ENCODE results near the gene GSG1.

The GSG1 gene

DNA sequence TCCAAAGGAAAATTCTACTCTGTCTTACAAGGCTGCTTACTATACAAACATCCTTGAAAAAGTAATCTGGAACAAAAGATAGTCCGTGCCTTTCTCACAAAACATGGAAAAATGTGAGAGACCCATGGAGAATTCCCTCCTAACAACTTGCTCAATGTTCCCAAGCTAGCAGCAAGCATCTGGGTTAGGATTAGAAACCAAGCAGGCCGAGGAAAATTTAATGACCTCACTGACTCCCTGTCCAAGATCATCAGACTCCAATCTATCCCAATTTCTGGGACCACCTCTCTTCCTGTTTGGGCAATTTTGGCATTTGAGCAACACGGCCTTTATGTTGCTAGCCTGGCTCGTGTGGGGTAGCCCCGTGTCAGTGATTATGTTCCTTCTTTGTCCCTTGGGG, 18.1 kb upstream of the GSG1 start:
- Histone ChIP-seq H3K9me3 (no peaks in the 10 kb centered on the region), H4K20me1 (no peaks in the 10 kb centered on the region), H3K4me3 (no peak overlapping the region), H3K27me3 (no peaks in the 10 kb centered on the region), H3K36me3 (no peaks in the 10 kb centered on the region), H3K4me1 (peaks cover 8% of the 10 kb centered on the region), H3K4me2 (no peak overlapping the region), H3K27ac (no peak overlapping the region), H3K9ac (no peak overlapping the region)
- no peak for TF ChIP-seq Cebpa-rat (IDR thresholded peaks at IDR 0.05)

DNA sequence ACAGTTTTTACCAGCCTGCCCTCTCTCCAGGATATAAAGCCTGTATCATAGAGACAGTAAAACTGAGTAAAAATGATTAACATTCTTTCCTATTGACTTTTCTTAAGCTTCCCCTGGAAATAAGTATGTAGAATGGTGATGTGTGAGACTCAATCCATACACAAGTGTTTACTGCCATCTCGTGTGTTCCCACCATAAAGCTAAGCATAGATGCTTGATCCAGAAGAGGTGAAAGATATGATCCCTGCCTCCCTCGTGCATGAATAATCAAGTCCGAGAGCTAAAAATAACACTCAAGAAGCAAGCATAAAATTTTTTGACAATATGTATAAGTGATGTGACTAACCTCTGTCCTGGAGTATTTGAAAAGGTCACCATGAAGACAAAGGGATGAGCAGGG, 16.9 kb upstream of the GSG1 start:
- H3K27me3 ChIP-seq, result no peaks in the 10 kb centered on the region
- no peaks in the 10 kb centered on the region for H4K20me1 ChIP-seq
- no peak for TF ChIP-seq Cebpa-rat (IDR thresholded peaks at IDR 0.05)
- H3K36me3 ChIP-seq, result no peaks in the 10 kb centered on the region
- H3K27ac ChIP-seq, result no peak overlapping the region
- H3K9ac ChIP-seq, result no peak overlapping the region
- H3K4me1 ChIP-seq, result peaks cover 5% of the 10 kb centered on the region
- no peaks in the 10 kb centered on the region for H3K9me3 ChIP-seq
- no peak overlapping the region for H3K4me3 ChIP-seq
- no peak overlapping the region for H3K4me2 ChIP-seq

DNA sequence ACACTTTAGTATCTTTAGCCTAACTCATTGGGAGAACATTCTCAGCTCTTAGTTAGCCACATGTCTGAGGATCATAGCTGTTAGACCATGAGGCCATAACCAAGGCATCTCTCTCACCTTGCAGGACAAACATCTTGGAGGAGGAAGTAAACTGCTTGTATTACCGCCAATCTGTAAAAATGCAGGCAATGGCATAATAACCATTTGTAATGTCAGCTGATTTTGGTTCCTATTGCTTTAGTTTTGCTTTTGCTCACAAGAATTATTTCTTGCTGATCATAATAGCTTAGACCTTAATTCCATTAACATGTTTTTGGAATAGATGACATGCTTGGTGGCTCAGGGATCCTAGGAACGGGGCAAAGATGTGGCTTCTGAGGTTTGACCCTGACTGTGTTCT, 16.4 kb upstream of the GSG1 start:
- no peaks in the 10 kb centered on the region for H3K4me1 ChIP-seq

DNA sequence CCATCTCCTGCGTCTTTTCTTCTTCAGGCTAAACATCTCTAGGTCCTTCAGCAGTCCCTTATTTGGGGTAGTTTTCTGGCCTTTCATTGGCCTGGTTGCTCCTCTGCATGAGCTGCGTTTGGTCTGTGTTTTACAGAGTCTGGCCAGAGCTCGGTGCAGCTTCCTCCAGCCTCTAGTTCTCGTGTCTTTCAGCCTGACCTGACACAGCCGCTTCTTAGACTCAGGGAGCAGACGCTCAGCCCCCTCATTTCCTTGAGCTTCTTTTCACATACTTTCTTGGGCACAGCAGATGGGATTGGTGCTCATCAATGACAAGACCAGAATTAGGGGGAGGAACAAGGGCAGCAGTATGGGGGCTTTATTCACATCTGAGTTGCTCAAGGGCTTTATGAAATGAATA, 13.6 kb upstream of the GSG1 start:
- Histone ChIP-seq H3K27ac (no peak overlapping the region), H3K9me3 (peaks cover 2% of the 10 kb centered on the region; the same call in 1 of the 2 replicates), H4K20me1 (no peaks in the 10 kb centered on the region), H3K27me3 (no peaks in the 10 kb centered on the region), H3K4me3 (no peak overlapping the region), H3K4me2 (no peak overlapping the region), H3K9ac (no peak overlapping the region), H3K4me1 (peaks cover 9% of the 10 kb centered on the region), H3K36me3 (no peaks in the 10 kb centered on the region)
- no peak for TF ChIP-seq Cebpa-rat (IDR thresholded peaks at IDR 0.05)

More for the DNA sequence above, 16.4 kb upstream of the GSG1 start:
- Histone ChIP-seq H3K4me2 (no peak overlapping the region), H3K9me3 (no peaks in the 10 kb centered on the region), H3K4me3 (no peak overlapping the region), H4K20me1 (no peaks in the 10 kb centered on the region), H3K27ac (no peak overlapping the region), H3K27me3 (no peaks in the 10 kb centered on the region), H3K9ac (no peak overlapping the region), H3K36me3 (no peaks in the 10 kb centered on the region)
- no peak for TF ChIP-seq Cebpa-rat (IDR thresholded peaks at IDR 0.05)

DNA sequence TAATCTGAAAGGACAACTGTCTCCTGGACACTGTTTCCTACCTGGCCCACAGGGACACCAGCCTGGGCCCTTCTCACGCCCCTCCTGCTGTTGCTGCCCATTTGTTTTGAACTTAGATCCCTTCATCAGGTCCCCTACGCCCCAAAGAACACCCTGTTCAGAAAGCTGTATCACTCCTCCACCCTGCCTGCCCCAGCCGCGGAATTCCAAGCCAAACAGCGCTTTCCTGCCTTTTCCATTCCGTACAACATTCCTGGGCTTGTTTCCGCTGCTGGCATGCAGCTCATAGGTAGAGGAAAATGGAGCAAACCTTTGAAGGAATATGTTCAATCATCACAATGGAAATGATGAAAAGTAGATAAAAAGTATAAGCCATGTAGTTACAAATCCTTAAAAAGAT, 12.8 kb upstream of the GSG1 start:
- H3K36me3 ChIP-seq, result no peaks in the 10 kb centered on the region
- H3K4me3 ChIP-seq, result no peak overlapping the region
- no peaks in the 10 kb centered on the region for H4K20me1 ChIP-seq
- H3K4me2 ChIP-seq, result no peak overlapping the region
- no peaks in the 10 kb centered on the region for H3K27me3 ChIP-seq
- H3K9ac ChIP-seq, result no peak overlapping the region
- peaks cover 5% of the 10 kb centered on the region; the same call in 1 of the 2 replicates for H3K9me3 ChIP-seq
- no peak overlapping the region for H3K27ac ChIP-seq
- no peak for TF ChIP-seq Cebpa-rat (IDR thresholded peaks at IDR 0.05)
- peaks cover 9% of the 10 kb centered on the region for H3K4me1 ChIP-seq

DNA sequence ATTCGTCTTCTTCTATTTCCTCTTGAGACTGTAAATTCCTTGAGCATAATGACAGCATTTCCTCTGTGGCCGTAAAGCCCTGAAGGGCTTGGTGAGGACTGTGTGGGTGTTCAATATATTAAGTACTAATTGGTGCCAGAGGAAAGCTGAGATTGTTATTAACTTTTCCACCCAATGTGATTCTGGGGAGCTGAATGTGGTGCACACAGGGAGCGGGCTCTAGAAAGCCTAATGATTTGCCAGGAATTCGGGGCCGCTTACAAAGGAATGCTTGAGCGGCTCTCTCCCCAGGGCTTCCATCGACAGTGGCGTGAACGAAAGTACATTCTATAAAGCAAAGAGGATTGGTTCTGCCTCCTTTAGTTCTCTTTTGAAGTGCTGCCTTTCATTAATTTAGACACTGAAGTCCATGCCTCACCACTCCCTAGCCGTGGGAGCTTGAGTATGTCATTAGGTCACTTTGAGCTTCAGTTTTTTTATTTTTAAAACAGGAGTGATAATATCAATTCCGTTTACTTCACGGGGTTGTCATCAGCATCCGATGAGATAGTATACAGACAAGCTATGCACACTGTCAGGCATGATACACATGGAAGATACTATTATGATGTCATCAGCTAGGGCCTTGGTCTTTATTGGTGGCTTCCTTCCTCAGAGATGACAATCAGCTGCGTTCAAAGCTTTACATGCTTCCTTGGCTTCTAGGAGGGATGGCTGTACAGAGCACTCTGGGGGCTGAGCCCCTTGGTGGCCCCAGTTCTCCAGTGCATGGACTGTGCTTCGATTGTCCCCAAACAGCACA, 11.0 kb upstream of the GSG1 start:
- no peak for TF ChIP-seq Cebpa-rat (IDR thresholded peaks at IDR 0.05)
- no peak overlapping the region for H3K4me2 ChIP-seq
- no peaks in the 10 kb centered on the region for H3K36me3 ChIP-seq
- H3K9ac ChIP-seq, result no peak overlapping the region
- no peak overlapping the region for H3K27ac ChIP-seq
- H3K4me1 ChIP-seq, result peaks cover 9% of the 10 kb centered on the region
- no peaks in the 10 kb centered on the region for H4K20me1 ChIP-seq
- no peak overlapping the region for H3K4me3 ChIP-seq
- H3K9me3 ChIP-seq, result peaks cover 10% of the 10 kb centered on the region; the same call in 1 of the 2 replicates
- no peaks in the 10 kb centered on the region for H3K27me3 ChIP-seq

DNA sequence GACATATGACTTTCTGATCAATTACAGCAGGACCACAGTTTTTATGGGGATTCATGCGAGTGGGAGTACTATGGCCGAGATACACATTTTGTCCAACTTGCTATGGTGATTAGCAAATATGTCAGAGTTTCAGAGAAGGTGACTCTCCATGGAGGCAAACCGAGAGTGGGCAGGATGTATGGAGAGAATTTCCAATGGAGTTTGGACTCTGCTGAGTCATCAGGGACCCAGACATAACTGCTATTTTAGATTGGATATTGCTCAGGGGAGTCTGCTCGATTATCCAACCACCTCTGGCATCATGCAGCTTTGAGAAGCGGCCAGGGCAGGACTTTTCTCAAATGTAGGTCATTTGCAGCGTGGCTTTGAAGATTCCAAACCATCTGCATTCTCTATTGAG, 9.5 kb upstream of the GSG1 start:
- no peaks in the 10 kb centered on the region for H3K27me3 ChIP-seq
- TF ChIP-seq Cebpa-rat (IDR thresholded peaks at IDR 0.05), result no peak
- no peaks in the 10 kb centered on the region for H4K20me1 ChIP-seq

DNA sequence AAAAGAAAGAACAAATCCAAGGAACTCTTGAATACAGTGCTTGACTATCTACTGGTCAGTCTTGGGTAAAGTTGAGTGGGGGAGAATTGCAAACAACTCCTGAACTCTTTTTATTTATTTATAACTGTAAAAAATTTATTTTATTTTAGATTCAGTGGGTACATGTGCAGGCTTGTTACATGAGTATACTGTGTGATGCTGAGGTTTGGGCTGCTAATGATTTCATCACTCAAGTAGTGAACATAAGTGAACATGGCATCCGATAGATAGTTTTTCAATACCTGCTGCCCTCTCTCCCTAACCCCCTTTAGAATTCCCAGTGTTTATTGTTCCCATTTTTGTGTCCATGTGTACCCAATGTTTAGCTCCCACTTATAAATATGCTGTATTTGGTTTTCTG, 3.2 kb upstream of the GSG1 start:
- TF ChIP-seq Cebpa-rat (IDR thresholded peaks at IDR 0.05), result no peak
- H3K9me3 ChIP-seq, result peaks cover 29% of the 10 kb centered on the region
- H4K20me1 ChIP-seq, result no peaks in the 10 kb centered on the region
- H3K9ac ChIP-seq, result no peak overlapping the region
- no peaks in the 10 kb centered on the region for H3K36me3 ChIP-seq
- no peak overlapping the region for H3K4me2 ChIP-seq
- H3K27ac ChIP-seq, result no peak overlapping the region
- no peaks in the 10 kb centered on the region for H3K27me3 ChIP-seq
- H3K4me3 ChIP-seq, result no peak overlapping the region
- peaks cover 30% of the 10 kb centered on the region for H3K4me1 ChIP-seq

More for the DNA sequence above, 9.5 kb upstream of the GSG1 start:
- Histone ChIP-seq H3K4me1 (peaks cover 9% of the 10 kb centered on the region), H3K4me3 (no peak overlapping the region), H3K27ac (no peak overlapping the region), H3K9ac (no peak overlapping the region), H3K36me3 (no peaks in the 10 kb centered on the region), H3K4me2 (no peak overlapping the region), H3K9me3 (peaks cover 25% of the 10 kb centered on the region)

DNA sequence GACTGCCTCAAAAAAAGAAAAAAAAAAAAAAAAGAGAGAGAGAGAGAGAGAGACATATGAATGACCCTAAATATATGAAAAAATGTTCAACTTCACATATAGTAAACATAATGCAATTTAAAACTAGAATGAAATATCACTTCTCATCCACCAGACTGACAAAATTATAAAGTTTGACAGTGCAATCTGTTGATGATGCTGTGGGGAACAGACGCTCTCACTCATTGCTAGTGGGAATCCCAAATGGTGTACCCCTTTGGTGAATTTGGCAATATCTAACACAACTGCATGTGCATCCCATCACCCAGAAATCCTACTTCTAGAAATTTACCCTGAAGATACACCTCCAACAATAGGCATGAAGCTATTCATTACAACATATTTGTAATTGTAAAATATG, 2.3 kb upstream of the GSG1 start:
- Histone ChIP-seq H4K20me1 (no peaks in the 10 kb centered on the region), H3K27me3 (no peaks in the 10 kb centered on the region), H3K4me1 (peaks cover 33% of the 10 kb centered on the region), H3K27ac (no peak overlapping the region), H3K9ac (no peak overlapping the region), H3K4me2 (no peak overlapping the region), H3K4me3 (no peak overlapping the region), H3K36me3 (no peaks in the 10 kb centered on the region), H3K9me3 (peaks cover 29% of the 10 kb centered on the region)
- no peak for TF ChIP-seq Cebpa-rat (IDR thresholded peaks at IDR 0.05)

DNA sequence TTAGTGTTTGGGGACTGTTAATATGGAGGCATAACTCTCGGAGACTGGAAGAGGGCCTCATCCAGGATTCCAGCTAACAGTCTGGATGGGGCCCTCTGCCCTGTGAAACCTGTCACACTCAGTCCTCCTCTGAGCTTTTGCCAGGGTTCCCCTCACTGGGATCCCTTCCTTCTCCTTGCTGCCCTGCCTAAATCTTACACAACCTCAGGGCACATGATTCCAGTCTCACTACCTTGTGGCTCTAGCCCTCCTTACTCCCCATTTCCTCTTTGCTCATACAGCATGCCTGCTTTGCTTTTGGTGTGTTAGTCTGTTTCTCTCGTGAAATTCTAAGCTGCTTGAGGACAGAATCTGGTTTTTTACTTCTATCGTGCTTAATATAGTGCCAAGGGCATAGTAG, 942 bp upstream of the GSG1 start:
- Histone ChIP-seq H4K20me1 (no peaks in the 10 kb centered on the region), H3K27ac (no peak overlapping the region), H3K4me2 (peak overlapping the region; percentile 97), H3K36me3 (no peaks in the 10 kb centered on the region), H3K9me3 (peaks cover 23% of the 10 kb centered on the region), H3K9ac (no peak overlapping the region), H3K4me1 (peaks cover 47% of the 10 kb centered on the region), H3K27me3 (no peaks in the 10 kb centered on the region), H3K4me3 (no peak overlapping the region)
- TF ChIP-seq Cebpa-rat (IDR thresholded peaks at IDR 0.05), result no peak

All from BLaER1 (cell line).